Measurements from ENCODE around the gene PPARD. TPM values are rescaled to one million over a fixed set of nuclear protein-coding genes. Genes with fewer than 3 reads are reported as not detected.

The PPARD gene
- total RNA-seq, 2 donors from 2014 or later, result 11.0 to 14.8 TPM

- no peak for TF ChIP-seq CTCF (IDR thresholded peaks at IDR 0.05)
Measured at GRCh38 chr6:35368038-35368887, 25.9 kb downstream of the PPARD start.

GRCh38 chr6:35370124-35370741 is 27.9 kb downstream of the PPARD start:
- no peak for TF ChIP-seq CTCF (IDR thresholded peaks at IDR 0.05)
- Histone ChIP-seq H3K27ac (peak overlapping the region; percentile 66), H3K9me3 (no peaks in the 10 kb centered on the region), H3K4me1 (peaks cover 0 to 40% of the 10 kb centered on the region in 2 donors), H3K27me3 (no peaks in the 10 kb centered on the region), H3K4me3 (no peak overlapping the region), H3K36me3 (no peaks in the 10 kb centered on the region)
- DNase-seq (ENCODE audit: low spot score), result peak; percentile 89

More at GRCh38 chr6:35368038-35368887, 25.9 kb downstream of the PPARD start:
- no peak overlapping the region for H3K4me3 ChIP-seq
- peaks cover 0 to 44% of the 10 kb centered on the region in 2 donors for H3K4me1 ChIP-seq
- no peak overlapping the region for H3K27ac ChIP-seq
- no peaks in the 10 kb centered on the region for H3K9me3 ChIP-seq
- H3K36me3 ChIP-seq, result no peaks in the 10 kb centered on the region
- no peak for DNase-seq (ENCODE audit: low spot score)
- no peaks in the 10 kb centered on the region for H3K27me3 ChIP-seq

- no peaks in the 10 kb centered on the region for H3K36me3 ChIP-seq
- peak overlapping the region; percentile 62 to 66 for H3K27ac ChIP-seq
- H3K4me1 ChIP-seq, result peaks cover 0 to 40% of the 10 kb centered on the region in 2 donors
- TF ChIP-seq CTCF (IDR thresholded peaks at IDR 0.05), result no peak
- H3K9me3 ChIP-seq, result no peaks in the 10 kb centered on the region
- no peak for DNase-seq (ENCODE audit: low spot score)
- no peak overlapping the region for H3K4me3 ChIP-seq
- H3K27me3 ChIP-seq, result no peaks in the 10 kb centered on the region
Measured at GRCh38 chr6:35370785-35371493, 28.6 kb downstream of the PPARD start.

- H3K27ac ChIP-seq, result no peak overlapping the region
- no peak for DNase-seq (ENCODE audit: low spot score)
- TF ChIP-seq CTCF (IDR thresholded peaks at IDR 0.05), result no peak
- no peaks in the 10 kb centered on the region for H3K36me3 ChIP-seq
- H3K4me3 ChIP-seq, result no peak overlapping the region
- peaks cover 0 to 40% of the 10 kb centered on the region in 2 donors for H3K4me1 ChIP-seq
- H3K9me3 ChIP-seq, result no peaks in the 10 kb centered on the region
- H3K27me3 ChIP-seq, result no peaks in the 10 kb centered on the region
Measured at GRCh38 chr6:35371494-35372262, 29.3 kb downstream of the PPARD start.

GRCh38 chr6:35372633-35373032 is 30.3 kb downstream of the PPARD start:
- Histone ChIP-seq H3K27ac (no peak overlapping the region), H3K36me3 (no peaks in the 10 kb centered on the region), H3K27me3 (no peaks in the 10 kb centered on the region), H3K4me1 (peaks cover 0 to 38% of the 10 kb centered on the region in 2 donors), H3K4me3 (no peak overlapping the region), H3K9me3 (no peaks in the 10 kb centered on the region)
- no peak for DNase-seq (ENCODE audit: low spot score)
- no peak for TF ChIP-seq CTCF (IDR thresholded peaks at IDR 0.05)
